HG03108 (cell line): Measurements from ENCODE around the gene RREB1.
"Not testable (repeated sequence)": the region's sequence is repeated elsewhere in the genome, so short reads cannot be mapped to it uniquely, and the experiment has no call there.

ENCODE experiments used
- ATAC-seq: cut with Tn5 transposase; IDR thresholded peaks from one replicate; pipeline ENCODE4 v1.9.1; 2021; ENCODE audit warnings: moderate library complexity; ENCODE audit not compliant: unreplicated experiment

RREB1 gene

DNA sequence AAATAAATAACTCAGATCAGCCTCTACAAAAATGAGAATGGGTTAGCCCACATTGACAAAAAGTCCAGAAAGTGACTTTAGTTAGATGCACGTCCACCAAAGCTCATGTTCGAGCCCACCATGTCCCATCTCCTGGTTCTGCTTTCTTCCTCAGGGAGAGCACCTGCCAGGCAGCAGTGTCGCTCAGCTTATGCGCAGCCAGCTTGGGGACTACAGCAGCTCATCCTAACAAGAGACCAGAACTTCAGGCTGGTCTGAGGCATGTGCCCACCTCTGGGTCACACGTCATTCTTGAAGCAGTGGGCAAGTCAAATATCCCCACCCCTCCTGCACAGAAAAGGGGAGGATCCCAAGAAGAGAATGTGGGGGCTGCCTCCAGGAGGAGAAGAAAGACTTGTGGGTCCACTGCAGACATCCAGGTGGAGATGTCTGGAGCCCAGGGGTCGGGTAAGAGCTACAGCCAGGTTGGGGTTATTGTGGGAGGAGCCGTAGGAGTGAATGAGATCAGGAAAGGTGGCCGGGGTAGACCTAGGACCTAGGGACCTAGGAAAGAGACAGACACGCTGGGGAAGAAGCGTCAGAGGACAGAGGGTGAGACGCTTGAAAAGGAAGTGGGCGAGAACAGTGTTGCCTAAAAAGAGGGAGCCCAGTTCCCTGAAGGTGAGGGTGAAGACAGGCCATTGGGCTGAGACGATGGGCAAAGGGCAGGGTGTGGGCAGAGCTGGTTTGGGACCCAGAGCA is 152.7 kb downstream of the RREB1 start:
- no peak for ATAC-seq

DNA sequence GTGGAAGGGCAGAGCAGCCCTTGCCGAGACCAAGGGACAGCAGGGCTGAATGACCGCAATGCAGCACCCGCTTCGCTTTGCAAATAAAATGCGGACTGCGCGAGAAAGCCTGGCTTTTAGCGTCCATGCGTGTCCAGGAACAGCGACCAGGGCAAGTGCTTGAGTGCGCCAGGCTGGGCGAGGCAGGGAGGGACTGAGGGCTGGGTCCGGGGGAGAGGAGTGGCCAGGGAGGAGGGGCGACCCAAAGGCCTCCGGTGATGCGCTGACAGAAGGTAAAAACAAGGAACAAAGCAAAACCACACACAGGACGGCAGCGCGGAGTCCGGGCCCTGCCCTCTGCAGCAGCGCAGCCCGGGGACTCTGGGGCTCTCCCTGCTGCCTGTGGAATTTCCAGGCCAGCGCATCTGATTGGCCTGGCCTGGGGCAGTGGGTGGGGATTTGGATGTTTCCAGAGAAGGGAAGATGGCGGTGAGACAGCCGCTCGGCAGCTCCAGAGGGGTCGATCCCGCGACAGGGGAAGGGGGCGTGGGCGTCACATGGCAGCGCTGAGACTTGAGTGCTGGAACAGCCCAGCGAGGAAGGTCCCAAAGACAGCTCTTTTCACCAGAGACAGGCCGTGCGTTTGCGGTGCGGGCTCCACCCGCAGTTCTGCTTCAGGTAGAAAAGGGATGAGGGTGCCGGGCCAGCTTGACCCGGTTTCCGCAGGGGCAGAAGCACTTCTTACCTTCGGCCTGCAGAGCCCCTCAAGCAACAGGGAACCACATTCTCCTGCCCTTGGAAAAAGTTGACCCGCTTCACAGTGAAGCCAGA is 153.5 kb downstream of the RREB1 start:
- ATAC-seq: peak; percentile 74

DNA sequence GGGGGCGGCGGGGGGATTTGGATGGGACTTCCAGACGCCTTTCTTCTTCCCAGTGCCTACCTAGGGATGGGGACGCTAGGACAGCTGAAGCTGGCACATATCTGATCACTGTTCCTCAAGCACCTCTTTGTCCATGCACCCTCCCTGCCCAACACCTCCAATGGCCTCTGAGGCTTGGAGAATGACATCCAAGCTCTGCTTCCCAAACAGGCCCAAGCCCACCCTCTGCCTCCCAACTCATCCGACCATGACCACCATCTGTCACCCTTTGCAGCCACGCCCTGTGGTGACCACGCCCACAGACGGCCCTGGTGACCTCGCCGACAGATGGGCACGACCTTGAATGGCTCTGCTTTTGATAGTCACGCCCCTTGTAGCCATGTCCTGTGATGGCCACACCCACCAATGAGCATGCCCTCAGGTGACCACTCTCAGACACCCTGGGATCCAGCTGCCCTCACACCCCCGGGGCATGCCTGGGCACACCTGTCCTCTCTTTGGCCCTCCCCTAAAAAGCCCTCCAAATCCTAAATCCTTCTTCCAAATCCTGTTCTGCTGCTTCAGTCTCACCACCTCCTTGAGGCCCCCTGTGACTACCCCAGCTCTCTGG is 154.2 kb downstream of the RREB1 start:
- no peak for ATAC-seq

DNA sequence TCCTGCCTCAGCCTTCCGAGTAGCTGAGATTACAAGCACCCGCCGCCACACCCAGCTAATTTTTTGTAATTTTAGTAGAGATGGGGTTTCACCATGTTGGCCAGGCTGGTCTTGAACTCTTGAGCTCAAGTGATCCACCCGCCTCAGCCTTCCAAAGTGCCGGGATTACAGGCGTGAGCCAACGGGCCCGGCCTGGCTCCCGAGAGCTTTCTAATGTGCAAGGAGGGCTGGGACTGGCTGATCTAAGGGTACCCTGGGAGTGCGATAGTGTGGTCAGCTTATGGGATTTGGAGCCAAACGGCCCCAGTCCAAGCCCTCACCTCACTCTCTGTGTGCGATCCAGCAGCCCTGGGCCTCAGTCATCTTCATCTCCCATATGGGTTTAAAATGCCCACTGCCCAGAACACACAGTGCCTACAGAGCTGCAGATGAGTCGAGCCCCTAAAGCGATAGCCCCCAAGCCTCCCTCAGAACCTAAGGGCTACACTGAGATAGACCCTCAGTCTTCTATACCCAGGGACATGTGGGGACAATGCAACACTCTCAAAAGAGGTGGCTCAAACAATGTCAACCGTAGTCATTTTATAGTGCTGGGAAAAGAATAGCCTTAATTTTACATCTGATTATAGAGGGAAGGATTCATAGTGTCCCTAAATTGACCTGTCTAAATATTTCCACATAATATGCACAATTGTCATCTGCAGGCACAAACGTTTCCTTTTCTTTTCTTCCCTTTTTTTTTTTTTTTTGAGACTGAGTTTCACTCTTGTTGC is 155.2 kb downstream of the RREB1 start:
- no peak for ATAC-seq

DNA sequence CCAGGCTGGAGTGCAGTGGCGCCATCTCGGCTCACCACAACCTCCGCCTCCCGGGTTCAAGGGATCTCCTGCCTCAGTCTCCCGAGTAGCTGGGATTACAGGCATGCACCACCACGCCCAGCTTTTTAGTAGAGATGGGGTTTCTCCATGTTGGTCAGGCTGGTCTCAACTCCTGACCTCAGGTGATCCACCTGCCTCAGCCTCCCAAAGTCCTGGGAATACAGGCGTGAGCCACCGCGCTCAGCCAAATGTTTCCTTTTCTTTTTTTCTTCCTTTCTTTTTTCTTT is 155.7 kb downstream of the RREB1 start:
- not testable (repeated sequence) for ATAC-seq

DNA sequence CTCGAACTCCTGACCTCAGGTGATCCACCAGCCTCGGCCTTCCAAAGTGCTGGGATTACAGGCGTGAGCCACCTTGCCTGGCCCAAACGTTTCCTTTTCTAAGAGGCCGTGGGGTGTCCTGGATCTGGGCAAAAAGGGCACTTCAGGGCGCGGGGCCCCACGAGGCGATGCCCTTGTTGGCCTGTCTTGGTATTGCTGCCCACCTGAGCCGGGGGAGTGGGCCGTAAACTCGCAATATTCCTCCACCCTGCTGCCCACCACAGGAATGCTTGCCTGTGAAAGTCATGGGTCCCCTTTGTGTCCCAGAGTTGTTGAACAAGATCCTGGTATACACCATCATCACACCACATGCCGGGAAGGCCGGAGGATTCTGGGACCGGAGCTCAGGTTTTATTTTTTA is 156.3 kb downstream of the RREB1 start:
- ATAC-seq: no peak

DNA sequence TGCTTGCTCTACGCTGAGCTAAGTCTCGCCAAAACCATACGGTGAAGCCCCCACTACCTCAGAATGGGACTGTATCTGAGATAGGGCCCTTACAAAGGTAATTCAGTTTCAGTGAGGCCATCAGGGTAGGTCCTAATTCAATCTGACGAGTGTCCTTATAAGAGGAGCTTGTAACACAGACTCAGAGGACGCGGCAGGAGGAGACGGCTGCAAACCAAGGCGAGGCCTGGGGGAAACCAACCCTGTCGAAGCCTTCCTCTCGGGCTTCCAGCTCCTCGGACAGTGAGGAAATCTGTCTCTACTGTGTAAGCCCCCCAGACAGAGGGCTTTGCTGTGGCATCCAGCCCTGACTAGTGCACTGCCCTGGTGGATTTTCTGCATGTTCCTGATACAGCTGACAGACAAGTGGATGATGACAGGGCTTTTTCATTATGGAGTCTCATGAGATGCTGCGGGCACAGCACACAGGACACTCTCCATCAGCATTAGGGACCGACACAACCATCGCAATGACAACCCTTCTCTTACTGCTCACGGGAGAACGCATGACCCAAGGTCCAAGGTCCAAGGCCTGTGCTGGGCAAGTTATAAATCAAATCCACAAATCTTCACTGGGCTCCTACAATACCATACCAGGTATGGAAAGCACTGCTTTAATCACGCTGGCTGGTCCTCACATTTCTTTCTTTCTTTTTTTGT is 157.1 kb downstream of the RREB1 start:
- no peak for ATAC-seq

DNA sequence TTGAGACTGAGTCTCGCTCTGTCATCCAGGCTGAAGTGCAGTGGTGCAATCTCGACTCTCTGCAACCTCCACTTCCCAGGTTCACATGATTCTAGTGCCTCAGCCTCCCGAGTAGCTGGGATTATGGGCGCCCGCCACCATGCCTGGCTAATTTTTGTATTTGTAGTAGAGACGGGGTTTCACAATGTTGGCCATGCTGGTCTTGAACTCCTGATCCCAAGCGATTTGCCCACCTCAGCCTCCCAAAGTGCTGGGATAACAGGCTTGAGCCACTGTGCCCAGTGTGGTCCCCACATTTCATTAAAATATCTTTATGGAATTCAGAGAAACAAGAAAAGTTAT is 157.6 kb downstream of the RREB1 start:
- not testable (repeated sequence) for ATAC-seq

DNA sequence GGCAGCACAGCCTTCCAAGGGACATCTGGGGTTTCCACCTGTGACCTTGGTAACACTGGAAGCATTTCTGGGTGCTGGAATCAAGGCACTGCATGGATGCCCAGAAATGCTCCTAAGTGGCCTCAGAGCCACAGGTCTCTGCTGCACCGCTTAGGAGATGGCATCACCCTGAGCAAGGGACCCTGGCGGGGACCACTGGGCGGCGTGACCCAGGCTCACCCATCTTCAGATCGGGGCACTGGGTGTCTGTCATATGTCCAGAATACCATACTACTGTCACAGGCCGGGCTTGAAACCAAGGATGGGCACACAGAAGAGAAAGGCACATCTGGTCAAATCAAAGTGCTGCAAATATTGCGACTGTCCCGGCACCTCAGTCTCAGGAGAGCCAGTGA is 159.3 kb downstream of the RREB1 start:
- no peak for ATAC-seq

DNA sequence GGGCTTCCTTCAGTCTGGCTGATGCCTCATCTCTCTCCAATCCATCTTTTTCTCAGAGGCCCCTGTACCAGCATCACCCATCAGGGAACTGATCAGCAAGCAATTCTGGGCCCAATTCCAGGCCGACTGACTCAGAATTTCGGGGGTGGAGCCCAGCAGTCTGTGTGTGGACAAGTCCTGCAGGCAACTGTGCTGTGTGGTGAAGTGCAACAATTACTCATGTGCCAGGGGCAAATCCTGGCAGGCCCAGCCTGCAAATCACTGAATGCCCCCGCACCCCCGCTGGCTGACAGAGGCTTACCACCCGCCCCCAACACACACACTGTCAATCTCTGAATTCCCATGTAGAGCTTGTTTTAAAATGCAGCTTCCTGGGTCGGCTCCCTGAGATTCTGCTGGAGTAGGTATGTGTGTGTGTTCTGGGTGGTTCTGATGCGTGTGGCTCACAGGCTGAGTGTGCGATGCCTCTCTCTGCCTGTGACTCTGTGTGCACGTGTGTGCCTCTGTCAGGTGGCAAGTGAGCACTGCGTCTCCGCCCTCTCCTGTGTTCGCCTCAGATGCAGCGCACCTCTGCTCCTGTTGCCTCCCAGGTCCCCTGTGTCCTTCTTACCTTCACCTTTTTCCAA is 159.8 kb downstream of the RREB1 start:
- ATAC-seq: no peak

DNA sequence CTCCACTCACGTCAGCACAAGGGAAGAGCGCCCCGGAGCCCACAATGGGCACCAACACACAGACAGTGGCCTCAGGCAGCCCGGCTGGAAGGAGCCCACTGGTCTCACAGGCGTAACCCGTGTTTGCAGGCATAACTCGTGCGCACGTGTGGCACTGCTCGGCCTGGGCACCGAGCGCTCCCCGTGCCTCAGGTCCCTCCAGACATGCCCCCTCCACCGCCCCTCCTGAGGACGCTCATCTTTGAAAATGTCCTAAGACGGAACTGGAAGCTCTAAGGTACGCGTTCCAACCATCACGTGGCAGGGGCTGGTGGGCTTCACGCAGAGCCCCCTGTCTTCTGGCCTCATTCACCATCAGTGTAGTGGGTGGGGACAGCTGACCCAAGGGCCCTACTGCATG is 160.6 kb downstream of the RREB1 start:
- no peak for ATAC-seq

DNA sequence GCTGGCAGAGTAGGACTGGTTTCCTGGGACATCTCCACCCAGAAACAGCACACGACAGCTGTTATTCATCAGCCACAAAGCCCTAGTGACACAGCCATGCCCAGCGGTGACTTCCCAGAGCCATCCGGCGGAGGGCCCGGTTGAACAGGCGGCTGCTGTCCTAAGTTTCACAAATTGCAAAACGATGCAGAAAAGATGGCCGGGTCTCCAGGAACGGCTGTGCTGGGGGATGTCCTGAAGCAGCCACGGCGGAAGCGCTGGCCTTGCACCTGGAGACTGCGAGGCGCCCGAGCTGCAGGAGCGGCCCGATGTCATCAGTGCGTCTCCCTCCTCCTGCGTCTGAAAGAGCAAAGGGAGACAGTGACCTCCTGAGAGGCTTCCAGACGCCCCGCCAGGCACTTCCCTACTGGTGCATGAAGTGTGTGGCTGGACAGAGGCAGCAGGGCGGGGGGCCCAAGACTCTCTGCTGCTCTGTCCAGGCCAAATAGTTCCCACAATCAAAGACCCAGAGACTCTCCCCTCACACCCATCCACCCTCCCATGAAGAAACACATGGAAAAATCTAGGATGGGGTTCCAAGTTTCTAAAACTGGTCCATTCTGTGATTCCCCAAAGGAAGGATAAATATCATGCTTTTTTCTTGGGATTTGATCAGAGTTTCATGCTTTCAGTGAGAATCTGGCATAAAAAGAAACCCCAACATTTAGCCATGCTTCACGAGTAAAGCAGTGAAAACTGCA is 161.2 kb downstream of the RREB1 start:
- no peak for ATAC-seq

DNA sequence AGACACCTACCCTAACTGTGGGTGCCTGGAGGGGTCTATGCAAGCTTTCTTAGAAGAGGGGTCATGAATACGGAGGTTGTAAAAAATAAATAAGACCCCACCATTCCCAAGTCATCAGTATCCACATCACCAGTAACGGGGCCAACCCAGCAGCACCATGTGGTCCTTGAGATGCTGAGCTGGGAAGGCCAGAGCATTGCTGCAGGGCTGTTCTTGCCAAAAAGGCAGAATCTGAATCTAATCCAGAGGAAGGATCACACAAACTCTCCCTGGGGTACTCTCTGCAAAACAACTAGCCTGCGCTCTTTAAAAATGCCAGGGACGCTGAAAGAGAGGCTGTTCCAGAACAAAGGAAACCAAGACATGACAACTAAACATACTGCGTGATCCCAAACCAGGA is 162.1 kb downstream of the RREB1 start:
- ATAC-seq: no peak

DNA sequence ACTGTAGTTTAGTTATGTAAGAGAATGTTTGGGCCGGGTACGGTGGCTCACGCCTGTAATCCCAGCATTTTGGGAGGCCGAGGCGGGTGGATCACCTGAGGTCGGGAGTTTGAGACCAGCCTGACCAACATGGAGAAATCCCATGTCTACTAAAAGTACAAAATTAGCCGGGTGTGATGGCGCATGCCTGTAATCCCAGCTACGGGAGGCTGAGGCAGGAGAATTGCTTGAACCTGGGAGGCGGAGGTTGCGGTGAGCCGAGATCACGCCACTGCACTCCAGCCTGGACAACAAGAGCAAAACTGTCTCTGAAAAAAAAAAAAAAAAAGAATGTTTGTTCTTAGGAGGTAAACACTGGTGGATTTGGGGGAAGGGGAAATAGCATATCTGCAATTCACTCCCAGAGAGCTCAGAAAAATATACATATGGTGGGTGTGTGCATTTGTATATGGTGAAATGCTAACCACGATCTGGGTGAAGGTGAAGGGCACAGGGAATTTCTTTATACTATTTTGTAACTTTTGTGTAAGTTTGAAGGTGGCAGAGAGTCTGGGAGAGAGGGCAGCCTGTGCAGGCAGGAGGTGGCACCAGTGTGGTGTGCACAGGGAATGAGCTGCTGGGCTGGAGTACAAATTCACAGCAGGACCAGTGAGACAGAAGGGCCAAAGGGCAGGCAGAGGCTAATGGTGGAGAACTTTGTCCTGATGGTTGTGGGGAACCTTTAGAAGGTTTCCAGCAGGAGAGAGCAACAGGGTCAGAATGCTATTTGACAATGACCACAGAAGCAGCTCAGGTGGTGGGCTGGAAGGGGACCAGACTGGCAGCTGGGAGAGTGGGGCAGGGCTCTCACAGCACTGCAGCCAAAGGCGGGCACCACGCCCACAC is 162.8 kb downstream of the RREB1 start:
- ATAC-seq: no peak

DNA sequence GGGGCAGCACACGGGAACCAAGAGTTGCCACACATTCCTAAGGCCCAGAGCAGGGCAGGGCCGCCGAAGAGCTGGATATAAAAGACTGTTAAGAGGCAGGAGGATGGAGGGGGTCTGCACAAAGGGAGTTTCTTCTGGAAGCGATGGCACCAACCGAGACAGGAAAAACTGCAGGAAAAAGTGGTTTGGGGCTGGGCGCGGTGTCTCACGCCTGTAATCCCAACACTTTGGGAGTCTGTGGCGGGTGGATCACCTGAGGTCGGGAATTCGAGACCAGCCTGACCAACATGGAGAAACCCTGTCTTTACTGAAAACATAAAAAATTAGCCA is 163.4 kb downstream of the RREB1 start:
- no peak for ATAC-seq

DNA sequence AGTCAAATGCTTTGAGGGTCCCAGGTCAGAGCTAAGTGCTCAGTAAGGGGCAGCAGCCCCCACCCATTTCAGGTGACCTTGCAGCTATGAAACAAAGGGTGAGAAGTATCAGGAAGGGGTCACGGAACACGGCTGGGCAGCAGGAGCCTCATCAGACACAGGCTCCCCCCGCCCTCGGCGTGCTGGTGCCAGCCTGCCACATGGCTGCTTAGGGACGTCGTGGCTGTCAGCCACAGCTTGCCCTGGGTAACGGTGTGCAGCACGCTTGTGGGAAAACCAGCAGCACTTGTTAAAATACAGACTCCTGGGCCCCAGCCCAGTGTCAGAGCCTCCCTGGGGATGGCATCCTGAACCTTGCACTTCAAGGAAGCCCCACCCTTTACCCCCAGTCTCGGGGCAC is 165.9 kb downstream of the RREB1 start:
- no peak for ATAC-seq

DNA sequence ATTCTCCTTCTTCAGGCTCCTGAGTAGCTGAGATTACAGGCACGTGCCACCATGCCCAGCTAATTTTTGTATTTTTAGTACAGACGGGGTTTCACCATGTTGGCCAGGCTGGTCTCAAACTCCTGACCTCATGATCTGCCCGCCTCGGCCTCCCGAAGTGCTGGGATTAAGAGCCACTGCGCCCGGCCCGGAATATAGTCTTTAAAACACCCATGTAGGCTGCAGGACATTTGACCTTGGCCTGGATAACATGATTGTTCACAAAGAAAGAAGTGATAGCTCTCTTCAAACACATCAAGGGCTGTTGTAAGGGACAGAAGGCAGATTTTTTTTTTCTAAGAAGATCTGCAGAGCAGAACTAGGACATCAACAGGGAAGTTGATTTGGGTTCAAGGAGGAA is 166.8 kb downstream of the RREB1 start:
- ATAC-seq: not testable (repeated sequence)

DNA sequence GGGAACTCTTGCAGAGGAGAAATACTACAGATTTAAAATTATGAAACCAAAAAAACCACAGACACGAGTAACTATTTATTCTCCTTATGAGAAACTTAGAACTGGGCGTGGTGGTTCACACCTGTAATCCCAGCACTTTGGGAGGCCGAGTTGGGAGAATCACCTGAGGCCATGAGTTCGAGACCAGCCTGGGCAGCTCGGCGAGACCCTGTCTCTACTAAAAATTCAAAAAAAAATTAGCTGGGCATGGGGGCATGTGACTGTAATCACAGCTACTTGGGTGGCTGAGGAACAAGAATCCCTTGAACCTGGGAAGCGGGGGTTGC is 168.4 kb downstream of the RREB1 start:
- no peak for ATAC-seq
